Fibroblast of lung (primary cell): ENCODE data around the gene FNDC3B. TPM values are rescaled to one million over a fixed set of nuclear protein-coding genes. Genes with fewer than 3 reads are reported as not detected.

ENCODE experiments used
- DNase-seq, 2 donors: peaks; one replicate each; pipeline versions ENCODE4 v3.0.0 to v3.0.0-alpha.2; 2010; ENCODE audit warnings: low read depth in 2 of 2
- H2AFZ ChIP-seq: 2 replicates; pipeline ENCODE4 v1.5.1; 2012; ENCODE audit warnings: low read length, control low read depth, inconsistent platforms
- H3K27ac ChIP-seq: 2 replicates; pipeline ENCODE4 v1.5.1; 2011; ENCODE audit warnings: low read length, control low read depth; ENCODE audit not compliant: insufficient read depth
- H3K27me3 ChIP-seq: 2 replicates; pipeline ENCODE4 v1.5.1; 2011; ENCODE audit warnings: mild to moderate bottlenecking, low read length; ENCODE audit not compliant: control insufficient read depth, insufficient read depth
- H3K36me3 ChIP-seq: 2 replicates; pipeline ENCODE4 v1.5.1; 2011; ENCODE audit warnings: low read length; ENCODE audit not compliant: control insufficient read depth, insufficient read depth
- H3K4me1 ChIP-seq: 2 replicates; pipeline ENCODE4 v1.5.1; 2011; ENCODE audit warnings: low read length; ENCODE audit not compliant: control insufficient read depth, insufficient read depth; ENCODE audit errors: extremely low read depth
- H3K4me2 ChIP-seq: 2 replicates; pipeline ENCODE4 v1.5.1; 2011; ENCODE audit warnings: low read length, control low read depth; ENCODE audit not compliant: insufficient read depth; ENCODE audit errors: extremely low read depth
- H3K4me3 ChIP-seq, 4 experiments: fragments of 200-600 bp in 1 of 4; sonication (generic) in 1 of 4; replicated peaks in 1 of 4; 2 replicates each; pipeline ENCODE4 v1.5.1; 2011 to 2016; ENCODE audit warnings: low read length in 4 of 4, low read depth in 3 of 4, mild to moderate bottlenecking in 3 of 4, control low read depth in 2 of 4, inconsistent platforms in 1 of 4, mixed read lengths in 1 of 4; ENCODE audit not compliant: insufficient read depth in 1 of 4; ENCODE audit errors: control extremely low read depth in 1 of 4
- H3K79me2 ChIP-seq: 2 replicates; pipeline ENCODE4 v1.5.1; 2012; ENCODE audit warnings: mild to moderate bottlenecking, low read length, inconsistent platforms; ENCODE audit not compliant: control insufficient read depth, insufficient read depth
- H3K9ac ChIP-seq: 2 replicates; pipeline ENCODE4 v1.5.1; 2011; ENCODE audit warnings: mild to moderate bottlenecking, low read length, control low read depth; ENCODE audit not compliant: insufficient read depth
- H3K9me3 ChIP-seq: 2 replicates; pipeline ENCODE4 v1.5.1; 2012; ENCODE audit warnings: low read depth, low read length; ENCODE audit not compliant: control insufficient read depth, insufficient read depth
- H4K20me1 ChIP-seq: 2 replicates; pipeline ENCODE4 v1.5.1; 2011; ENCODE audit warnings: low read length; ENCODE audit not compliant: control insufficient read depth, insufficient read depth; ENCODE audit errors: extremely low read depth
- CTCF ChIP-seq, 2 donors: IDR thresholded peaks in 1 of 2; conservative IDR thresholded peaks in 1 of 2; 1 replicate in 1 of 2; 2 replicates in 1 of 2; pipeline ENCODE4 v1.5.1; 2011 to 2012; ENCODE audit warnings: low read length in 2 of 2, control low read depth in 1 of 2, inconsistent platforms in 1 of 2, low read depth in 1 of 2, mild to moderate bottlenecking in 1 of 2
- EZH2 ChIP-seq: IDR thresholded peaks from 2 replicates; pipeline ENCODE4 v1.5.1; 2012; ENCODE audit warnings: low read length, control low read depth, mild to moderate bottlenecking; ENCODE audit errors: missing control alignments
- polyA plus RNA-seq, 2 donors: library from polyadenylated mRNA; depleted of rRNA in 1 of 2; stranded (reverse) in 1 of 2; unstranded in 1 of 2; fragments of >200 nt; gene quantifications; 2 replicates each; pipeline ENCODE4 v1.2.1, GENCODE V29; 2011 to 2012; ENCODE audit warnings: missing spikeins in 1 of 2
- total RNA-seq: library from RNA; depleted of rRNA; stranded (reverse); fragments of >200 nt; gene quantifications from 2 replicates; pipeline ENCODE4 v1.2.1, GENCODE V29; 2014

The FNDC3B gene
- total and polyA plus RNA-seq, 2 donors (not counting 1 experiment from before 2014, with no cell fraction given), result 26.1 to 76.8 TPM

- Histone ChIP-seq H3K4me2 (no peak overlapping the region), H3K4me1 (no peaks in the 10 kb centered on the region), H3K36me3 (no peaks in the 10 kb centered on the region), H3K9ac (no peak overlapping the region), H4K20me1 (no peaks in the 10 kb centered on the region), H3K9me3 (no peaks in the 10 kb centered on the region), H3K27me3 (no peaks in the 10 kb centered on the region), H3K27ac (no peak overlapping the region), H3K79me2 (peaks cover 24% of the 10 kb centered on the region), H2AFZ (no peak overlapping the region), H3K4me3 (no peak overlapping the region)
- TF ChIP-seq EZH2, result no peak
- TF ChIP-seq CTCF (conservative IDR thresholded peaks at IDR 0.05 in 1 of 2, IDR thresholded peaks at IDR 0.05 in 1 of 2; ENCODE audit: low read depth in 1 of 2, low read length in 2 of 2), result no peak
- no peak for DNase-seq
Measured at GRCh38 chr3:172187511-172187910, 148.1 kb downstream of the FNDC3B start.

- no peak overlapping the region for H2AFZ ChIP-seq
- H3K9ac ChIP-seq, result no peak overlapping the region
- no peaks in the 10 kb centered on the region for H3K27me3 ChIP-seq
- no peak overlapping the region for H3K4me3 ChIP-seq
- DNase-seq, result no peak
- no peaks in the 10 kb centered on the region for H3K4me1 ChIP-seq
- H3K4me2 ChIP-seq, result no peak overlapping the region
- no peaks in the 10 kb centered on the region for H3K36me3 ChIP-seq
- no peak overlapping the region for H3K27ac ChIP-seq
- no peaks in the 10 kb centered on the region for H4K20me1 ChIP-seq
- H3K9me3 ChIP-seq, result no peaks in the 10 kb centered on the region
- peaks cover 20% of the 10 kb centered on the region for H3K79me2 ChIP-seq
- TF ChIP-seq EZH2 (no peak), CTCF (conservative IDR thresholded peaks at IDR 0.05 in 1 of 2, IDR thresholded peaks at IDR 0.05 in 1 of 2; ENCODE audit: low read depth in 1 of 2, low read length in 2 of 2) (no peak)
Measured at GRCh38 chr3:172188511-172188910, 149.1 kb downstream of the FNDC3B start.

GRCh38 chr3:172189213-172189612 is 149.8 kb downstream of the FNDC3B start:
- no peaks in the 10 kb centered on the region for H4K20me1 ChIP-seq

More at GRCh38 chr3:172189213-172189612, 149.8 kb downstream of the FNDC3B start:
- TF ChIP-seq CTCF (conservative IDR thresholded peaks at IDR 0.05 in 1 of 2, IDR thresholded peaks at IDR 0.05 in 1 of 2; ENCODE audit: low read depth in 1 of 2, low read length in 2 of 2) (no peak), EZH2 (no peak)
- Histone ChIP-seq H3K36me3 (no peaks in the 10 kb centered on the region), H3K27me3 (no peaks in the 10 kb centered on the region), H3K79me2 (peaks cover 22% of the 10 kb centered on the region), H3K27ac (no peak overlapping the region), H2AFZ (no peak overlapping the region), H3K9me3 (no peaks in the 10 kb centered on the region), H3K4me2 (no peak overlapping the region), H3K4me1 (no peaks in the 10 kb centered on the region), H3K9ac (no peak overlapping the region), H3K4me3 (no peak overlapping the region)
- DNase-seq, result no peak
